Measurements from ENCODE around the gene KLHL17. TPM values are rescaled to one million over a fixed set of nuclear protein-coding genes. Genes with fewer than 3 reads are reported as not detected.

The KLHL17 gene
- total RNA-seq, 5 donors from 2014 or later (not counting 1 experiment from before 2014, with no cell fraction given) = 17.5 to 45.3 (median 37.1) TPM

GRCh38 chr1:966135-966703 lies 5.8 kb downstream of the KLHL17 start, which contains the start of gene PLEKHN1:
PLEKHN1 (plus strand) TSS chr1:966482; CDS start chr1:966532, 50 bp downstream.
- peaks cover 5 to 7% of the 10 kb centered on the region in 2 donors for H3K27me3 Mint-ChIP-seq
- 6% methylated on average over 28 of the region's 31 CpGs for WGBS (ENCODE audit: insufficient coverage)
- H3K36me3 ChIP-seq (ENCODE audit: control insufficient read depth in 2 of 2, extremely low read depth in 1 of 2, insufficient read depth in 1 of 2, low read length in 1 of 2) = peaks cover 0 to 4% of the 10 kb centered on the region in 2 donors
- no peaks in the 10 kb centered on the region for H3K36me3 Mint-ChIP-seq
- peaks cover 0 to 17% (median 16%) of the 10 kb centered on the region in 3 donors for H3K4me1 Mint-ChIP-seq
- no peaks in the 10 kb centered on the region for H3K9me3 Mint-ChIP-seq
- peak within 1 kb of the TSS; percentile 47 for H3K27ac ChIP-seq (ENCODE audit: low read length)
- H3K27ac Mint-ChIP-seq = peak within 1 kb of the TSS; percentile 69 to 82
- H3K27me3 ChIP-seq (replicated peaks in 1 of 2; ENCODE audit: control insufficient read depth in 2 of 2, extremely low read depth in 1 of 2, insufficient read depth in 2 of 2, low read length in 1 of 2) = peaks cover 0 to 31% of the 10 kb centered on the region in 2 experiments
- ATAC-seq (replicated peaks in 1 of 4) (peak; percentile 34 to 56 (median 42)), DNase-seq (peak in 1 of 35 experiments; percentile 35)
- H3K4me3 ChIP-seq (ENCODE audit: control insufficient read depth in 1 of 2, extremely low read depth in 1 of 2, low read length in 1 of 2) = peak within 1 kb of the TSS; percentile 53 to 66
- ChIA-PET CTCF (interaction anchor here in 1 of 2 donors (0.6 to 0.8 kb wide), 2 partner anchors 26 to 47 kb away, joined by 5 read pairs; partner anchors contain the start of gene ISG15), POLR2A (no interaction called here)
- no peaks in the 10 kb centered on the region for H3K9me3 ChIP-seq
- peaks cover 0 to 27% of the 10 kb centered on the region in 2 experiments for H3K4me1 ChIP-seq (ENCODE audit: control insufficient read depth in 1 of 2, extremely low read depth in 1 of 2, insufficient read depth in 2 of 2, low read length in 2 of 2)
- H3K4me3 Mint-ChIP-seq = peak within 1 kb of the TSS; percentile 71 to 85 (median 79)

DNA sequence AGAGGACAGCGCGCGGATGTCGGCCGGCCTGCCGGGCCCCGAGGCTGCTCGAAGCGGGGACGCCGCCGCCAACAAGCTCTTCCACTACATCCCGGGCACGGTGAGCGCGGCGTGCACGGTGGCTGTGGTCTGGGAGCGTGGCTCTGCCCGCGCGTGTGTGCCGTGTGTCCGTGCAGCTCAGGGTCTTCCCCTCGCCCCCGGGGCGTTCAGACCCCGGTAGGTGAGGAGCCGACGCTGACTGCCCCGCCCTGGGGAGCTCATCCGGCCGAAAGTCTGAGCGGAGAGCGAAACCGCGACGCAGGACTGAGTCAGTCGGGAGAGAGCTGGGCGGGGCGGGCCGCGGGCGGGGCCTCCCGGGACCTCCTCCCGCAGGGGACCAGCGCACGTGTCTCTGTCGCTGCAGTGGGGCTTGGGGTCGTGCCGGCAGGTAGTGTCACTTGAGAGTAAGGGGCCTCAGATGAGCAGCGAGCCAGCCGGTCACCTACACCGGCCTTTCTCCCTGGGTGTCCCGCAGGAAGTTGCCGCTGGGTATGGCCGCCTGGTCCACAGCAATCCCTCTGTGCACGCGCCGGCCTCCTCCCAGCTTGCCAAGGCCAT lies 6.4 kb downstream of the KLHL17 start:
- WGBS (ENCODE audit: insufficient coverage) = 1% methylated on average over 60 of the region's 60 CpGs
- DNase-seq = peak; percentile 33 to 85 (median 61)
- peak; percentile 89 to 92 (median 90) for ATAC-seq (replicated peaks in 1 of 4)
- Histone ChIP-seq H3K9me3 (no peaks in the 10 kb centered on the region), H3K4me1 (ENCODE audit: control insufficient read depth in 1 of 2, extremely low read depth in 1 of 2, insufficient read depth in 2 of 2, low read length in 2 of 2) (peaks cover 0 to 21% of the 10 kb centered on the region in 2 experiments), H3K4me3 (ENCODE audit: control insufficient read depth in 1 of 2, extremely low read depth in 1 of 2, low read length in 1 of 2) (peak overlapping the region; percentile 53 to 66), H3K36me3 (ENCODE audit: control insufficient read depth in 2 of 2, extremely low read depth in 1 of 2, insufficient read depth in 1 of 2, low read length in 1 of 2) (peaks cover 0 to 4% of the 10 kb centered on the region in 2 donors), H3K27me3 (replicated peaks in 1 of 2; ENCODE audit: control insufficient read depth in 2 of 2, extremely low read depth in 1 of 2, insufficient read depth in 2 of 2, low read length in 1 of 2) (peaks cover 0 to 37% of the 10 kb centered on the region in 2 experiments), H3K27ac (ENCODE audit: low read length) (peak overlapping the region; percentile 47)
- Mint-ChIP-seq H3K9me3 (no peaks in the 10 kb centered on the region), H3K36me3 (no peaks in the 10 kb centered on the region), H3K27ac (peak overlapping the region; percentile 69 to 82), H3K27me3 (peaks cover 7% of the 10 kb centered on the region in 2 donors), H3K4me3 (peak overlapping the region; percentile 71 to 85 (median 79)), H3K4me1 (peaks cover 0 to 13% (median 12%) of the 10 kb centered on the region in 3 donors)
- CTCF ChIA-PET = interaction anchor here in 1 of 2 donors (0.6 to 0.8 kb wide), 2 partner anchors 25 to 46 kb away, joined by 5 read pairs; partner anchors contain the start of gene ISG15
- POLR2A ChIA-PET = no interaction called here

DNA sequence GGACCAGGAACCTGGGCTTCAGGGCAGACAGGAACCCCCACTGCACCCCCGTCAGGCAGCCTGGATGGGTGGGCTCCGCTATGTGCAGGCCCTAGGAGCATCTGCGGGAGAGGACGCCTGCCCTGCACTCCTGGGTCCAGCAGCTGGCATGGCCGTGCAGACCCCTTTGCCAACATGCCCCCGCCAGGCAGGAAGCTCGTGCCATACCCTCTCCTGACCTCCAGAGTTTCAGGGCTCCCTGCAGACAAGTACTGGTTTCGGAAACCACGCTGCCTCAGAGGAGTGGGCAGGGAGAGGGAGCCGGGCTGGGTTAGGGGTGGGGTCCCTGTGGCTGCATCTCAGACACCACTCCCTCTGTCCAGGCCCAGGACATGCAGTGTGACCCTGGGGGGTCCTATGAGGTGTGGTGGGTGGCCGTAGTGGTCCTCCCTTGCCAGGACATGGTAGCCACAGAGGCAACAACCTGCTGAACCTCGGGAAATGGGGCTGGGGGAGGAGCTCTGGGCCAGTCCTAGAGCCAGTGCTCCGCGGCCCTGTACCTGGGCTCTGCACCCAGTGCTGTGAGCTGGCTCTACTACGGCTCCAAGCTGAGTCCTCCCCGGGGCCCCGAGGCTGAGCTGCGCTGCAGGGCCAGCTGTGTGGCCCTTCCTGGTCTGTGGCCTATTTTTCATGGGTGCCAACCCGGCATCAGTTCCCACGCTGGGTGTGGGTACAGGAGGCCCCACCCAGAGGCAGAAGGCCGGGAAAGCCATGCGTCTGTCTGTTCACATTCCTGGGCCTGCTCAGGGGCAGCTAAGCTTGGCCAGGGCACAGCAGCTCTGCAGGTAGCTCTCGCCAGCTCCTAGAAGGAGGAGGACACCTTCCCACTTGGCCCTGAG lies 7.3 kb downstream of the KLHL17 start:
- 81% methylated on average over 18 of the region's 23 CpGs for whole genome bisulfite sequencing (ENCODE audit: insufficient coverage)
- Mint-ChIP-seq H3K9me3 (no peaks in the 10 kb centered on the region), H3K36me3 (no peaks in the 10 kb centered on the region), H3K4me3 (peak overlapping the region in 1 of 3 donors; percentile 71), H3K27me3 (peaks cover 7% of the 10 kb centered on the region in 2 donors), H3K27ac (no peak overlapping the region), H3K4me1 (peaks cover 0 to 11% (median 11%) of the 10 kb centered on the region in 3 donors)
- CTCF ChIA-PET = no interaction called here
- H3K4me1 ChIP-seq (ENCODE audit: control insufficient read depth in 1 of 2, extremely low read depth in 1 of 2, insufficient read depth in 2 of 2, low read length in 2 of 2) = peaks cover 0 to 21% of the 10 kb centered on the region in 2 experiments
- H3K36me3 ChIP-seq (ENCODE audit: control insufficient read depth in 2 of 2, extremely low read depth in 1 of 2, insufficient read depth in 1 of 2, low read length in 1 of 2) = peaks cover 0 to 4% of the 10 kb centered on the region in 2 donors
- peak overlapping the region in 1 of 2 donors; percentile 66 for H3K4me3 ChIP-seq (ENCODE audit: control insufficient read depth in 1 of 2, extremely low read depth in 1 of 2, low read length in 1 of 2)
- no peaks in the 10 kb centered on the region for H3K9me3 ChIP-seq
- ATAC-seq (replicated peaks in 1 of 4) = no peak
- DNase-seq = no peak
- H3K27ac ChIP-seq (ENCODE audit: low read length) = no peak overlapping the region
- peaks cover 0 to 44% of the 10 kb centered on the region in 2 experiments for H3K27me3 ChIP-seq (replicated peaks in 1 of 2; ENCODE audit: control insufficient read depth in 2 of 2, extremely low read depth in 1 of 2, insufficient read depth in 2 of 2, low read length in 1 of 2)
- POLR2A ChIA-PET = no interaction called here

- H3K27me3 Mint-ChIP-seq = peaks cover 7% of the 10 kb centered on the region in 2 donors
- Histone ChIP-seq H3K36me3 (ENCODE audit: control insufficient read depth in 2 of 2, extremely low read depth in 1 of 2, insufficient read depth in 1 of 2, low read length in 1 of 2) (no peaks in the 10 kb centered on the region), H3K4me3 (ENCODE audit: control insufficient read depth in 1 of 2, extremely low read depth in 1 of 2, low read length in 1 of 2) (no peak overlapping the region), H3K9me3 (no peaks in the 10 kb centered on the region), H3K4me1 (ENCODE audit: control insufficient read depth in 1 of 2, extremely low read depth in 1 of 2, insufficient read depth in 2 of 2, low read length in 2 of 2) (peaks cover 0 to 21% of the 10 kb centered on the region in 2 experiments), H3K27me3 (replicated peaks in 1 of 2; ENCODE audit: control insufficient read depth in 2 of 2, extremely low read depth in 1 of 2, insufficient read depth in 2 of 2, low read length in 1 of 2) (peaks cover 0 to 61% of the 10 kb centered on the region in 2 experiments), H3K27ac (ENCODE audit: low read length) (no peak overlapping the region)
- H3K4me1 Mint-ChIP-seq = peaks cover 0 to 11% (median 9%) of the 10 kb centered on the region in 3 donors
- 84% methylated on average over 15 of the region's 15 CpGs for WGBS (ENCODE audit: insufficient coverage)
- H3K27ac Mint-ChIP-seq = no peak overlapping the region
- DNase-seq = no peak
- H3K9me3 Mint-ChIP-seq = no peaks in the 10 kb centered on the region
- H3K4me3 Mint-ChIP-seq = no peak overlapping the region
- ChIA-PET CTCF (no interaction called here), POLR2A (no interaction called here)
- no peak for ATAC-seq (replicated peaks in 1 of 4)
- no peaks in the 10 kb centered on the region for H3K36me3 Mint-ChIP-seq
These were observed 9.0 kb downstream of the KLHL17 start for GRCh38 chr1:969260-969855.

DNA sequence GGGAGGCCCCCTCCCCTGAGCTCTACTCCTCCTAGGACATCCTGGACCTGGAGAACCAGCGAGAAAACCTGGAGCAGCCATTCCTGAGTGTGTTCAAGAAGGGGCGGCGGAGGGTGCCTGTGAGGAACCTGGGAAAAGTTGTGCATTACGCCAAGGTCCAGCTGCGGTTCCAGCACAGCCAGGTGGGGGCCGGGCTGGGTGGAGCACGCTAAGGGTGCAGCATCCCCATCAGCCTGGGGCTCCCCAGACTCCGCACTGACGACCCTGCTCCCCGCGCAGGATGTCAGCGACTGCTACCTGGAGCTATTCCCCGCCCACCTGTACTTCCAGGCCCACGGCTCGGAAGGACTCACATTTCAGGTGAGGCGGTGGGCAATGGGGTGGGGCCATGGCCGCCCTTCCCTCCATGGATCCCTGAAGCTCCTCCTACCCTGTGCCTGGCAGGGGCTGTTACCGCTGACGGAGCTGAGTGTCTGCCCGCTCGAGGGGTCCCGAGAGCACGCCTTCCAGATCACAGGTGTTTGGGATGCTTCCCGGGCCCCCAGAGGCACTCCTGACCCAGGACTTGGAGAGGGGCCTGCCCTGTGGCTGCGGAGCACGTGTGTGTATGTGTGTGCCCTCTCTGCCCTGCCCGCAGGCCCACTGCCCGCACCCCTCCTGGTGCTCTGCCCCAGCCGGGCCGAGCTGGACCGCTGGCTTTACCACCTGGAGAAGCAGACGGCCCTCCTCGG lies 10.0 kb downstream of the KLHL17 start:
- H3K27me3 Mint-ChIP-seq = peaks cover 7 to 11% of the 10 kb centered on the region in 2 donors
- POLR2A ChIA-PET = interaction anchor here in 1 of 2 donors (0.6 kb wide), 1 partner anchor 458 kb away, joined by 7 read pairs; no protein-coding TSS in a partner anchor
- Histone ChIP-seq H3K9me3 (no peaks in the 10 kb centered on the region), H3K36me3 (ENCODE audit: control insufficient read depth in 2 of 2, extremely low read depth in 1 of 2, insufficient read depth in 1 of 2, low read length in 1 of 2) (no peaks in the 10 kb centered on the region), H3K27me3 (replicated peaks in 1 of 2; ENCODE audit: control insufficient read depth in 2 of 2, extremely low read depth in 1 of 2, insufficient read depth in 2 of 2, low read length in 1 of 2) (peaks cover 0 to 71% of the 10 kb centered on the region in 2 experiments), H3K27ac (ENCODE audit: low read length) (no peak overlapping the region), H3K4me3 (ENCODE audit: control insufficient read depth in 1 of 2, extremely low read depth in 1 of 2, low read length in 1 of 2) (no peak overlapping the region), H3K4me1 (ENCODE audit: control insufficient read depth in 1 of 2, extremely low read depth in 1 of 2, insufficient read depth in 2 of 2, low read length in 2 of 2) (peaks cover 0 to 21% of the 10 kb centered on the region in 2 experiments)
- H3K27ac Mint-ChIP-seq = no peak overlapping the region
- no peak for DNase-seq
- peaks cover 0 to 11% (median 9%) of the 10 kb centered on the region in 3 donors for H3K4me1 Mint-ChIP-seq
- CTCF ChIA-PET = no interaction called here
- no peak for ATAC-seq (replicated peaks in 1 of 4)
- H3K9me3 Mint-ChIP-seq = no peaks in the 10 kb centered on the region
- no peaks in the 10 kb centered on the region for H3K36me3 Mint-ChIP-seq
- WGBS (ENCODE audit: insufficient coverage) = 31% methylated on average over 29 of the region's 33 CpGs
- no peak overlapping the region for H3K4me3 Mint-ChIP-seq

All from T-cell (primary cell).